NCI-H2196 treated with DMSO at 0.1 percent for 48 hours (cell line): ENCODE data around the gene MYRF.

Experiments used
- DNase-seq: peaks from one replicate; lab custom pipeline; 2025; ENCODE audit not compliant: unreplicated experiment; lab: John Stamatoyannopoulos, UW

MYRF gene

DNA sequence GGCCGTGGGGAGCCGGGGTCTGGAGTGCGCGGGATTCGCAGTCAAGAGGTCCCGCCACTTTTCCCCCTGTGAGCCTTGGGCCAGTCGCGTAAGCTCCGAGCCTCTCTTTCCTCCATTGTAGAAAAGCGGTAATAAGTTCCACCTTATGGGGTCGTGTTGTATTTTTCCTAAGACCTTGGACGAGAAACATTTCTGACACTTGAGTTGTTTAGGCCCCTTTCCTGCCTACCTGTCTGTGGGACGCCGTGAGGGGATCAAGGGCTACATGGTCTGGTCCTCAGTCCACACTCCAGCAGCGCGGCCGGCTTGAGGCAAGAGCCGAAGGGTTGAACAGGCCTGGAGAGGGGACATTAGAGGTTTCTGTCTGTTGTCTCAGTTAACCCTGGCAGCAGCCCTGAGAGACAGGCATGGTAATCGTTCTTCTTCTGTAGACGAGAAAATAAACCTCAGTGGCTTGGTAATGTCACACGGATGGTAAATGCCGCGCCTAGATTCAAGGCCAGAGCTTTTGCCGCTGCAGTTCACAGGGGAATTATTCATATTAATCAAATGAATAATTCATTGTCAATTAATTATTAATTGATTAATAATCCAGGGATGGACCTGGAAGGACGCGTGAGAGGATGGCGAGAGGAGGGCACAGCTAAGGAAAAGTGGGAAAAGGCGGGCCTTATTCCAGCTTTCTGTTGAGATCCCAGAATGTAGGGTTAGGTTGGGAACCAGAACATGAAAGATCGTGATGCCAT lies 40.8 kb downstream of the MYRF start:
- DNase-seq, result no peak

DNA sequence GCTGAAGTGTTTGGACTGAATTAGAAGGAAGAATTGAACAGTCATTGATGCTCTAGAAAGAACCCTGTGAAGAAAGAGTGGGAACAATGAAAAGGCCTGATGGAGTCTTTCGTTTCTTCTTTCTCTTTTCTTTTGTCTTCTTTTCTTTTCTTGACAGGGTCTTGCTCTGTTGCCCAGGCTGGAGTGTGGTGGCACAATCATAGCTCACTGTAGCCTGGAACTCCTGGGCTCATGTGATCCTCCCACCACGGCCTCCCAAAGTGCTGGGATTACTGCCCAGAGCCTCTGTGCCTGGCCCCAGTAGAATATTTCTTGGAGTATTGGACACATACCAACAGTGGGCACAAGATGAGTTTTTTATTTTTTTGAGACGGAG lies 41.4 kb downstream of the MYRF start:
- no peak for DNase-seq

GRCh38 chr11:61794579-61794978 lies 42.1 kb downstream of the MYRF start:
- no peak for DNase-seq

DNA sequence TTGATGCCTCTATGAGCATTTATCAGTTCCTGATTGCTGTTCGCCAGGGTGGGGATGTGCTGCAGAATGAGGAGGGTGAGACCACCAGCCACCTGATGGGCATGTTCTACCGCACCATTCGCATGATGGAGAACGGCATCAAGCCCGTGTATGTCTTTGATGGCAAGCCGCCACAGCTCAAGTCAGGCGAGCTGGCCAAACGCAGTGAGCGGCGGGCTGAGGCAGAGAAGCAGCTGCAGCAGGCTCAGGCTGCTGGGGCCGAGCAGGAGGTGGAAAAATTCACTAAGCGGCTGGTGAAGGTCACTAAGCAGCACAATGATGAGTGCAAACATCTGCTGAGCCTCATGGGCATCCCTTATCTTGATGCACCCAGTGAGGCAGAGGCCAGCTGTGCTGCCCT lies 43.0 kb downstream of the MYRF start:
- DNase-seq, result no peak

- DNase-seq, result no peak
Measured at GRCh38 chr11:61795876-61796526, 43.6 kb downstream of the MYRF start.

DNA sequence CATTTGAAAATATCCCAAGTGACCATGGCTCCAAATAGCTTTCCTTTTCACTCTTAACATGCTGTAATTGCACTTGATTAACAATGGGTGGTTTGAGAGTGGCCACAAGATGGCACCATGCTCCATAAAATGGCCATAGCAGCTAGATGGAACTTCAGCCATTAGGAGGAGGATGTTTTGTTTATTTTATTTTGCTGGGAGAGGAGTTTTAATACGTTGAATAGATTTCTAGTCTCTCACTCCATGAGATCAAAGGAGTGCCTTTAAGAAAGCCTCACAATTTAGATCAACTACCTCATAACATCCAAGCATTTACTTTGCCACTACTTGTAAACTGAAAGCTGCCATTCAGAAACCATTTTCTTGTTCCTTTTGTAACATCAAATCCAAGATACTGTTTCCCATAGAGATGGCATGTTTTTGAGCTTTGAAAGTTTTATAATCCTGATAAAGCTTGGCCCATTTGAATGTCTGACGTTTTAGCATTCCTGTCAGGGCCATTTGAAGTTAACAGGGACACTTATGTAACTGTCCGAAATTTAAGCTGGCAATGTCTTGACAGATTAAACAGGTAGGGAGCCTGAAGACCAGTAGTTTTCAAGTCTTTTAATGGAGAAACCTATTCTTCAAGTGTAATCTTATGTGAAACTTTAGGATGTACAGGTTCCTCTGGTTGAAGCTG lies 45.0 kb downstream of the MYRF start:
- peak; percentile 62 for DNase-seq

- DNase-seq, result no peak
Measured at GRCh38 chr11:61799665-61800284, 47.3 kb downstream of the MYRF start.

DNA sequence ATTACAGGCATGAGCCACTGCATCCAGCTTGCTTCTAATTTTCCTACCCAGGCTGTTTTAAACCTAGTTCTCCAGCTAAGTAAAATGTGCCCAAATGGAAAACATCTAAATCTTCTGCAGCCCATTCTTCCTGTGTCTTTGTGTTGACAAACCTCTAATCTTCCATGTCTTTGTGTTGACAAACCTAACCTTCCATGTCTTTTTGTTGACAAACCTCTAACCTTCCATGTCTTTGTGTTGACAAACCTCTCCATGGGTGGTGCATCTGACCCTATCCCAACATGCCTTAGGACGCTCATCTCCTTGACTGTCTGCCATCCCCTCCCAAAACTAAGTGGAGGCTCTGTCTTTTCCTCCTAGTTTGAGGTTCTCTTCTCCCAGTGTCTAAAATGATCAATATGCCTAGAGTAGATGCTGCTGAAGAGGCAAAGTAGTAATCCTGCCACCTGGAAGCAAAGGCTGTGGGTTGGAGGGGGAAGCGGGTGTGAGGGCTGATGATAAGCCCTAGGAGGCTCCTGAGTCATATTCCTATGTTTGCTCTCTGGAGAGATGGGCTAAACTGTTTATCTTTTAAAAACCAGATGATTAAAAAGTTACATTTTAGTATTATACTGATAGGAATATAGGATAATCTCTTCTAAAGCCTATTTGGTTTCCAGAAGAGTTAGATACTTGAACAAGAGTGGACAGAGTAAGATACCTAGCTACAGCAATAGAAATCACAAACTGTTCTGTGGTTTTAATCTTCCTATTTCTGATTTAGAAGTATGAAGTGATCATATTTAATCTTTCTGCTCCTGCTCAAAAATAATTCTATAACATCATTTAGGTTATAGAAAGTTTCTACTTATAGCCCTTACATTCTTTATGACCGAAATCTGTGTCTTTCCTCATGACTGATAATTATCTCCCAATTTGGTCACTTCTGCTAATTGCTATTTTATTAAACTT lies 48.2 kb downstream of the MYRF start:
- DNase-seq, result no peak

DNA sequence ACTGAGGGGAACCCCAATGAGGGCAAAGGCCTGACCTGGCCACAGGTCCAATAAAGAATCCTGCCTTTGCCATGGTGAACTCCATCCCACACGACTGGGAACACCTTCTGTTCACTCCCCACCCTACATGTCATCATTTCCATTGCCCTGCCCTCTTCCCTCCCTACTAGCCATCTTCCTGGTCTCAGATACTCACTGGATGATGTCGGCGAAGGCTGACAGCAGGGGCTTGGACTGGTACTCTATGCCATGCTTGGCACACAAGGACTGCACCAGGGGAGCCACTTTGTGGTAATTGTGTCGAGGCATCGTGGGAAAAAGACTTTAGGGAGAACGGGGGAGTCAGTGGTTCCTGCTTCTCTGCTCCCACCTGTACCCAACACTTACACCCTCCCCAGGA lies 50.2 kb downstream of the MYRF start:
- no peak for DNase-seq

GRCh38 chr11:61803889-61804647 lies 51.6 kb downstream of the MYRF start:
- no peak for DNase-seq

- no peak for DNase-seq
Measured at GRCh38 chr11:61805146-61805545, 52.7 kb downstream of the MYRF start.

- DNase-seq, result no peak
Measured at GRCh38 chr11:61806785-61807184, 54.3 kb downstream of the MYRF start.

DNA sequence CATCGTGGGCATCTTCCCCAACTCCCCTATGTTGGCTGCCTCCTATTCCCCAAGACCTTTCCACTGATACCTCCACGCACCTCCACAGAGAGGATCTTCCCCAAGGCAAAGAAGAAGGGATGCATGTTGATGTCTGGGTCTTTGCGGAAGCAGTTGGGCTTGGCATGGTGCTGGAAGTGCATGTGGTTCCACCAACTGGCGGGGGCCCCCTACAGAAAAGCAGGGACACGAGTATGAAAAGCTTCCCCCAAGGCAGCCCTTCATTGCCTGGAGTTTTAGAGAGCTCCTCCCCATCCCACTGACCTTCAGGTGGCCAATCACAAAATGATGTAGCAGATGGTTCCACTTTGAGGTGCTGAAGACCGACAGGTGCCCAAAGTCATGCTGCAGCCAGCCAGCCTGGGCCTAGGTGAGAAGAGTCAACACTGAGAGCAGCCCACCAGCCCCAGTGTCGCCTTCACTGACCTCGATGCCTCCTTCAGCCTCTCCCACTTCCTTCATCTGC lies 58.3 kb downstream of the MYRF start:
- no peak for DNase-seq

GRCh38 chr11:61811831-61812230 lies 59.4 kb downstream of the MYRF start:
- no peak for DNase-seq

DNA sequence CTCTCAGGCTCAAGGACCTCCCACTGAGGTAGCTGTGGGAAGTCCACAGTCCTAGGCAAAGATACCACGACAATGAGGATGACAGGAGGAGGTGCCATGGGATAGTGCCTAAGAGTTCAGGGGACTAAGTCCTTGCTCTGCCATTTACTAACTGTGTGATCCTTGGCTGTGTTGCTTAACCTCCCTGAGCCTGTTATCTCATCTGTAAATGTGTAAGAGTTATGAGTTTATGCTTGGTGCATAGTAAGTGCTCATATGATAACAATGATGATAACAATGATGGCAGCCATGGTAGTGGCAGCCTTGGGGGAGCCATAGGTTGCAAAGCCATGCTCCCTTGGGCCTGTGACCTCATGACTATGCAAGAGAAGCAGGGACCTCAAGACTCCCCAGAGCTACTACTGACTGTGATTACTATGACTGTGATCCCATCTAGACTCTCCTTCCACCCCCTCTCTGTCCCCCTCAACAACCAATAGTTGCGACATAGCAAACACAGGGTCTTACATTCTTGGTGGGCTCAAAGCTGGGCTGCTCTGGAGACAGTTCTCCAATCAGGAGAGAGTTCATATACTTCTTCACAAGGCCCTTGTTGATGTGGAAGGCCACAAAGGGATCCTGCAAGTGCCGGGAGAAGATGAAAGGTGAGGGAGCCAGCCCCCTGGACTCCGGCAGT lies 60.4 kb downstream of the MYRF start:
- no peak for DNase-seq

DNA sequence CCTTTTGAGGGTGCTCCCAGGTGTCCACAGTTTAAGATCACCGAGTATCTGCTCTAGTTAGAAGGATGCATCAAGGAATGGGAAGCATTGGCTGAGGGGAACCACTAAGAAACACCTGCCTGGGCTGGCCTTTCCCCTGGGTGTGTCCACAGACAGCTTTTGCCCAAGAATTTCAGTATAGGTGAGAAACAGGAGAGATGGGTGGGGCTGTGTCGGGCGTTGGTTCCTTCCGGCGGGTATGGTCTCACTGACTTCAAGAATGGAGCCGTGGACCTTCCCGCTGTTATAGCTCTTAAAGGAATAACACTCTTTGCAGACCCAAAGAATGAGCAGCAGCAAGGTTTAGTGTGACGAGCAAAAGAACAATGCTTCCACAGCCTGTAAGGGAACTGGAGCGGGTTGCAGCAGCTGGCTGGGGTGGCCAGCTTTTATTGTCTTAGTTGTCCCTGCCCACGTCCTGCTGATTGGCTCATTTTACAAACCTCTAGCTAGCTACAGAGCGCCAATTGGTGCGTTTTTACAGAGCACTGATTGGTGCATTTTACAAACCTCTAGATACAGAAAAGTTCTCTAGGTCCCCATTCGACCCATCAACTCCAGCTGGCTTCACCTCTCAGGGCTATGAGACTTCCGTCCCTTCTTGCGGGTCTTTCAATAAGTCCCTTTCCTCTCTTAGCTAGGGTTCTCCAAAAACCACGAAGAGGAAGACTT lies 62.0 kb downstream of the MYRF start:
- DNase-seq, result peak; percentile 44

GRCh38 chr11:61814958-61815789 lies 62.7 kb downstream of the MYRF start:
- DNase-seq, result peak; percentile 93
